H1 (cell line): Measurements from ENCODE around the gene CIRBP.

Experiments
- EZH2 ChIP-seq: fragments of 200-600 bp; sonication (generic); IDR thresholded peaks from 2 replicates; pipeline ENCODE4 v1.7.1; 2012; ENCODE audit warnings: low read depth, mild to moderate bottlenecking, moderate library complexity, low read length, inconsistent platforms; ENCODE audit not compliant: severe bottlenecking
- SP2 ChIP-seq: IDR thresholded peaks from 2 replicates; pipeline ENCODE4 v1.6.1; 2012; ENCODE audit warnings: mild to moderate bottlenecking, low read length, inconsistent platforms
- TF ChIP-seq, protein P1 (sequence below), 3 experiments: IDR thresholded peaks; 1 replicate in 2 of 3; 2 replicates in 1 of 3; pipeline versions ENCODE4 v1.5.1 to v1.6.1; 2011; ENCODE audit warnings: low read length in 3 of 3, mild to moderate bottlenecking in 3 of 3, inconsistent platforms in 2 of 3, low read depth in 1 of 3, moderate library complexity in 1 of 3; ENCODE audit not compliant: insufficient read depth in 1 of 3; ENCODE audit errors: control extremely low read depth in 1 of 3

DNA sequence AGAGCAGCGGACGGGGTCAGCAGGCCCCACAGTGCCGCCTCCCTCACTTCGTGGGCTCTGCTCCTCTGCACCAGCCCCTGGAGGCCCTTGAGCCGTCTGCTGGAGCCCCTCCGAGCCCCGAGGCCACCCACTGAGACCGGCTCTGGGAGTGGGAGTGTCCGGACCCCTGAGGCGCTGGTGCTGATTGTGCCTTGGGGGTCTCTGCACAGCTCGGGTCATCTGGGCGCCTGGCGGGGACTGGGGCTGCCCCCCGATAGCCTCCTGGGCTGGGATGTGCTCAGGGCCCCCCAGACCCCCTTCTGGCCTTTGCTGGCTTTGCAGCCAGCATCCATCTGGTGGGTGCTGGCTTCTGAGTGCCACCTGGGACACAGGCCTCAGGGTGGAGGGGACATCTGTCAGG is 46.7 kb upstream of the CIRBP start:
- TF ChIP-seq, protein P1, sequence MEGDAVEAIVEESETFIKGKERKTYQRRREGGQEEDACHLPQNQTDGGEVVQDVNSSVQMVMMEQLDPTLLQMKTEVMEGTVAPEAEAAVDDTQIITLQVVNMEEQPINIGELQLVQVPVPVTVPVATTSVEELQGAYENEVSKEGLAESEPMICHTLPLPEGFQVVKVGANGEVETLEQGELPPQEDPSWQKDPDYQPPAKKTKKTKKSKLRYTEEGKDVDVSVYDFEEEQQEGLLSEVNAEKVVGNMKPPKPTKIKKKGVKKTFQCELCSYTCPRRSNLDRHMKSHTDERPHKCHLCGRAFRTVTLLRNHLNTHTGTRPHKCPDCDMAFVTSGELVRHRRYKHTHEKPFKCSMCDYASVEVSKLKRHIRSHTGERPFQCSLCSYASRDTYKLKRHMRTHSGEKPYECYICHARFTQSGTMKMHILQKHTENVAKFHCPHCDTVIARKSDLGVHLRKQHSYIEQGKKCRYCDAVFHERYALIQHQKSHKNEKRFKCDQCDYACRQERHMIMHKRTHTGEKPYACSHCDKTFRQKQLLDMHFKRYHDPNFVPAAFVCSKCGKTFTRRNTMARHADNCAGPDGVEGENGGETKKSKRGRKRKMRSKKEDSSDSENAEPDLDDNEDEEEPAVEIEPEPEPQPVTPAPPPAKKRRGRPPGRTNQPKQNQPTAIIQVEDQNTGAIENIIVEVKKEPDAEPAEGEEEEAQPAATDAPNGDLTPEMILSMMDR (IDR thresholded peaks at IDR 0.05; ENCODE audit: control extremely low read depth in 1 of 3, insufficient read depth in 1 of 3, low read depth in 1 of 3, low read length in 3 of 3): peak in 2 of 3 experiments; percentile 11 to 26; a peak in 2 of 4 replicates
- no peak for TF ChIP-seq EZH2
- no peak for TF ChIP-seq SP2
